GM12878 (cell line): ENCODE data around the gene UBXN10. TPM values are rescaled to one million over a fixed set of nuclear protein-coding genes. Genes with fewer than 3 reads are reported as not detected.

Experiments
- ATAC-seq: fragments of 200-7000 bp; cut with Tn5 transposase; 3 replicates; pipeline ENCODE4 v1.9.1; 2020; ENCODE audit warnings: mild to moderate bottlenecking, moderate library complexity
- BruUV-seq: library from RNA; stranded (reverse); fragments of 400-500 nt; replicated peaks from 2 replicates; lab custom pipeline; 2021; lab: Mats Ljungman, UMichigan
- CTCF ChIA-PET: fragments of 300-600 bp; sonication (Branson Sonifier 250); formaldehyde crosslinking; extraction: SDS; loops from one replicate; lab custom pipeline; 2021; ENCODE audit warnings: inconsistent platforms; lab: Yijun Ruan, JAX
- POLR2A ChIA-PET: fragments of 350-600 bp; formaldehyde crosslinking; extraction: SDS; loops from one replicate; lab custom pipeline; 2021; ENCODE audit warnings: inconsistent platforms; lab: Charles Lee
- RAD21 ChIA-PET: fragments of 300-600 bp; sonication (Branson Sonifier 250); formaldehyde crosslinking; loops from one replicate; lab custom pipeline; 2023; ENCODE audit warnings: antibody characterized with exemption; ENCODE audit not compliant: unreplicated experiment; lab: Charles Lee
- SMC1A ChIA-PET: fragments of 300-600 bp; sonication (Branson Sonifier 250); formaldehyde crosslinking; loops from one replicate; lab custom pipeline; 2023; ENCODE audit not compliant: unreplicated experiment, uncharacterized antibody; lab: Charles Lee
- DNase-seq: peaks from one replicate; pipeline ENCODE4 v3.0.0-alpha.2; 2011; ENCODE audit warnings: low read depth, low spot score
- FAIRE-seq: peaks from 3 replicates; lab custom pipeline; 2011; peaks lifted over from hg19 to GRCh38; lab: Jason Lieb, UNC
- H2AFZ ChIP-seq: 2 replicates; pipeline ENCODE4 v1.6.0; 2011; ENCODE audit warnings: low read depth, low read length, control low read depth; ENCODE audit not compliant: control insufficient read depth
- H3K27ac ChIP-seq: 2 replicates; pipeline ENCODE4 v1.5.1; 2011; ENCODE audit warnings: control low read depth; ENCODE audit not compliant: control insufficient read depth, insufficient read depth
- H3K27me3 ChIP-seq, 2 experiments: replicated peaks in 1 of 2; 2 replicates each; pipeline versions ENCODE4 v1.6.0 to v1.6.1; 2011; ENCODE audit warnings: low read length in 1 of 2; ENCODE audit not compliant: control insufficient read depth in 2 of 2, insufficient read depth in 2 of 2
- H3K36me3 ChIP-seq, 2 experiments: 2 replicates each; pipeline ENCODE4 v1.5.1; 2011; ENCODE audit warnings: low read length in 1 of 2; ENCODE audit not compliant: control insufficient read depth in 2 of 2, insufficient read depth in 2 of 2
- H3K4me1 ChIP-seq: 2 replicates; pipeline ENCODE4 v1.6.1; 2011; ENCODE audit warnings: mild to moderate bottlenecking, low read length, moderate library complexity, mixed read lengths; ENCODE audit not compliant: control insufficient read depth, insufficient read depth
- H3K4me2 ChIP-seq: 2 replicates; pipeline ENCODE4 v1.6.0; 2011; ENCODE audit warnings: control low read depth; ENCODE audit not compliant: control insufficient read depth, insufficient read depth
- H3K4me3 ChIP-seq: fragments of 200-600 bp; sonication (generic); 2 replicates; pipeline ENCODE4 v1.5.1; 2016
- H3K79me2 ChIP-seq: 2 replicates; pipeline ENCODE4 v1.6.0; 2011; ENCODE audit warnings: low read length; ENCODE audit not compliant: control insufficient read depth, insufficient read depth
- H3K9ac ChIP-seq: 2 replicates; pipeline ENCODE4 v1.8.0; 2011; ENCODE audit warnings: low read length, control low read depth, mixed read lengths; ENCODE audit not compliant: control insufficient read depth, insufficient read depth
- H3K9me3 ChIP-seq: replicated peaks from 3 replicates; pipeline ENCODE4 v1.5.1; 2011; ENCODE audit warnings: mild to moderate bottlenecking, low read length; ENCODE audit not compliant: control insufficient read depth, insufficient read depth
- H4K20me1 ChIP-seq: 2 replicates; pipeline ENCODE4 v1.6.0; 2011; ENCODE audit not compliant: control insufficient read depth, insufficient read depth
- ATF3 ChIP-seq: IDR thresholded peaks from 2 replicates; pipeline ENCODE4 v1.6.1; 2011; ENCODE audit warnings: low read depth, mild to moderate bottlenecking, low read length, moderate library complexity, borderline replicate concordance; ENCODE audit errors: extremely low read depth
- CHD1 ChIP-seq: IDR thresholded peaks from 2 replicates; pipeline ENCODE4 v1.6.1; 2012; ENCODE audit warnings: low read depth, low read length, improper control_type of control experiment
- EGR1 ChIP-seq, 2 experiments: IDR thresholded peaks; 1 replicate in 1 of 2; 2 replicates in 1 of 2; pipeline ENCODE4 v1.6.1; 2011 to 2012; ENCODE audit warnings: low read depth in 2 of 2, low read length in 2 of 2, borderline replicate concordance in 1 of 2, mild to moderate bottlenecking in 1 of 2, moderate library complexity in 1 of 2
- ESRRA ChIP-seq: IDR thresholded peaks from 2 replicates; pipeline ENCODE4 v1.6.1; 2012; ENCODE audit warnings: mild to moderate bottlenecking, low read length, improper control_type of control experiment
- FOXK2 ChIP-seq: fragments of 450-650 bp; IDR thresholded peaks from 2 replicates; pipeline ENCODE4 v1.6.1; 2017; ENCODE audit warnings: mild to moderate bottlenecking, moderate library complexity
- HSF1 ChIP-seq: fragments of 150-350 bp; IDR thresholded peaks from 2 replicates; pipeline ENCODE4 v1.6.1; 2014; ENCODE audit warnings: mild to moderate bottlenecking, low read depth, low read length
- IRF4 ChIP-seq: IDR thresholded peaks from 2 replicates; pipeline ENCODE4 v1.6.1; 2011; ENCODE audit warnings: low read depth, low read length
- MXI1 ChIP-seq: fragments of 150-350 bp; IDR thresholded peaks from 2 replicates; pipeline ENCODE4 v1.6.1; 2011; ENCODE audit warnings: low read depth, mild to moderate bottlenecking, inconsistent platforms, low read length, improper control_type of control experiment
- NFXL1 ChIP-seq: fragments of 450-650 bp; IDR thresholded peaks from 2 replicates; pipeline ENCODE4 v1.6.1; 2017; ENCODE audit warnings: antibody characterized with exemption, mild to moderate bottlenecking, borderline replicate concordance
- PAX5 ChIP-seq: IDR thresholded peaks from 2 replicates; pipeline ENCODE4 v1.6.1; 2011; ENCODE audit warnings: low read depth, low read length, borderline replicate concordance
- POU2F2 ChIP-seq: IDR thresholded peaks from 3 replicates; pipeline ENCODE4 v1.6.1; 2011; ENCODE audit warnings: low read depth, mild to moderate bottlenecking, low read length, borderline replicate concordance
- RELB ChIP-seq: fragments of 450-650 bp; IDR thresholded peaks from 2 replicates; pipeline ENCODE4 v1.6.1; 2017; ENCODE audit warnings: low read depth, mild to moderate bottlenecking, moderate library complexity
- SREBF2 ChIP-seq: IDR thresholded peaks from 2 replicates; pipeline ENCODE4 v1.6.1; 2012; ENCODE audit warnings: mild to moderate bottlenecking, low read length
- STAT3 ChIP-seq: IDR thresholded peaks from 2 replicates; pipeline ENCODE4 v1.6.1; 2011; ENCODE audit warnings: low read depth, low read length, improper control_type of control experiment
- TAF1 ChIP-seq: IDR thresholded peaks from 2 replicates; pipeline ENCODE4 v1.6.1; 2011; ENCODE audit warnings: mild to moderate bottlenecking, low read depth, low read length, borderline replicate concordance
- YY1 ChIP-seq: IDR thresholded peaks from 2 replicates; pipeline ENCODE4 v1.6.1; 2011; ENCODE audit warnings: low read depth, mild to moderate bottlenecking, low read length
- ZZZ3 ChIP-seq: IDR thresholded peaks from 2 replicates; pipeline ENCODE4 v1.6.1; 2011; ENCODE audit warnings: low read depth; ENCODE audit not compliant: control insufficient read depth, insufficient read length
- WGBS: methylation state at CpG from one replicate; pipeline ENCODE4 v1.1.6; 2016; ENCODE audit warnings: low lambda C conversion rate; ENCODE audit not compliant: insufficient replicate concordance, insufficient coverage; ENCODE audit errors: missing lambda C conversion rate; 5-methylcytosine and 5-hydroxymethylcytosine counted together
- in situ Hi-C: fragments of 300-500 bp; cut with MboI; formaldehyde crosslinking; loops from 9 replicates; pipeline ENCODE4 v1.14.3; 2018; ENCODE audit warnings: mixed read lengths
- intact Hi-C: fragments of 100-400 bp; cut with micrococcal nuclease; formaldehyde crosslinking; loops from one replicate; pipeline ENCODE4 v1.14.2; 2022; ENCODE audit not compliant: unreplicated experiment
- polyA plus RNA-seq, 11 experiments: library from polyadenylated mRNA; depleted of rRNA in 4 of 11; unstranded in 6 of 11; stranded (reverse) in 5 of 11; fragments of >200 nt; fragmentation: Nextera tagmentation in 4 of 11; fragmentation: Illumina TruSeq in 1 of 11; extraction: Ambion mirVana in 4 of 11; extraction: Trizol in 1 of 11; gene quantifications; 1 replicate in 1 of 11; 2 replicates in 10 of 11; pipeline versions ENCODE4 v1.2.1 to v1.2.3, GENCODE V29; 2011 to 2016; ENCODE audit warnings: inconsistent platforms in 2 of 11, missing spikeins in 2 of 11, low read depth in 1 of 11
- total RNA-seq, 4 experiments: library from RNA; depleted of rRNA in 3 of 4; stranded (reverse); fragments of >200 nt in 3 of 4; fragmentation: Illumina TruSeq in 1 of 4; extraction: Trizol in 1 of 4; gene quantifications; 2 replicates each; pipeline versions ENCODE4 v1.2.1 to v1.2.3, GENCODE V29; 2013 to 2021

UBXN10 gene
- total and polyA plus RNA-seq, 10 of the 15 experiments (the other 5 are each of a cell fraction or from before 2014, with no cell fraction given): 0.03 to 0.15 (median 0.06) TPM; not detected in 7

- Histone ChIP-seq H4K20me1 (no peaks in the 10 kb centered on the region), H3K4me3 (no peak overlapping the region), H3K4me2 (no peak overlapping the region), H3K27ac (no peak overlapping the region), H3K4me1 (no peaks in the 10 kb centered on the region; the same call in 1 of the 2 replicates), H3K27me3 (peaks cover 3 to 6% of the 10 kb centered on the region in 2 experiments; a peak in 3 of 4 replicates), H3K79me2 (no peaks in the 10 kb centered on the region), H3K9ac (no peak overlapping the region), H3K36me3 (no peaks in the 10 kb centered on the region), H3K9me3 (peaks cover 2% of the 10 kb centered on the region; the same call in 1 of the 3 replicates), H2AFZ (no peak overlapping the region)
- ChIA-PET RAD21 (no interaction called here), SMC1A (interaction anchor here (1.1 kb wide), 1 partner anchor 278 kb away, joined by 4 read pairs; no protein-coding TSS in a partner anchor), CTCF (interaction anchor here (2.1 to 6.2 kb wide), 2 partner anchors 11 to 277 kb away, joined by 5 to 47 read pairs; no protein-coding TSS in a partner anchor), POLR2A (no interaction called here)
- WGBS: 55% methylated on average over 6 of the region's 6 CpGs
- ATAC-seq (no peak), FAIRE-seq (no peak), DNase-seq (no peak)
- intact Hi-C loops: loop anchor here (1.0 to 10.0 kb wide), 3 partner anchors 139 to 419 kb away; partner anchors contain the start of gene PINK1
- in situ Hi-C loops: no loop called here
- BruUV-seq: no TSS peak
- TF ChIP-seq HSF1: no peak
- no peak for TF ChIP-seq FOXK2
- TF ChIP-seq TAF1: no peak
- TF ChIP-seq CHD1: no peak
- no peak for TF ChIP-seq PAX5
- TF ChIP-seq YY1: no peak
- no peak for TF ChIP-seq RELB
- no peak for TF ChIP-seq POU2F2
- TF ChIP-seq ATF3: no peak
- no peak for TF ChIP-seq STAT3
- TF ChIP-seq IRF4: no peak
- no peak for TF ChIP-seq EGR1 (IDR thresholded peaks at IDR 0.05; ENCODE audit: borderline replicate concordance in 1 of 2, low read depth in 2 of 2, low read length in 2 of 2)
- no peak for TF ChIP-seq SREBF2
- TF ChIP-seq NFXL1: no peak
- TF ChIP-seq ESRRA: no peak
- TF ChIP-seq MXI1: no peak
- no peak for TF ChIP-seq ZZZ3
Observed at GRCh38 chr1:20215716-20216115, 29.8 kb downstream of the UBXN10 start.
